ENCODE data around the gene ZNF296. TPM values are rescaled to one million over a fixed set of nuclear protein-coding genes. Genes with fewer than 3 reads are reported as not detected.

The ZNF296 gene
- total and polyA plus RNA-seq, 2 experiments from 2014 or later: 13.4 to 16.5 TPM

- no peak for TF ChIP-seq ETS1 (IDR thresholded peaks at IDR 0.05)
- TF ChIP-seq NANOG (IDR thresholded peaks at IDR 0.05; ENCODE audit: borderline replicate concordance): no peak
- no peak for TF ChIP-seq STAT1 (IDR thresholded peaks at IDR 0.05; ENCODE audit: unreplicated experiment)
- no peak for TF ChIP-seq EZH2 (IDR thresholded peaks at IDR 0.05; ENCODE audit: low read depth, unreplicated experiment)
Observed at GRCh38 chr19:45104658-45105349, 28.5 kb upstream of the ZNF296 start (continued).

- H3K27ac ChIP-seq (ENCODE audit: low read depth): no peak overlapping the region
- no peaks in the 10 kb centered on the region for H3K9me2 ChIP-seq (ENCODE audit: insufficient read depth)
- Mint-ChIP-seq H3K4me1 (peaks cover 52% of the 10 kb centered on the region), H3K36me3 (ENCODE audit: low read depth) (peaks cover 4% of the 10 kb centered on the region; the same call in 2 of the 3 replicates), H3K4me3 (no peak overlapping the region; the same call in 2 of the 3 replicates), H3K27me3 (ENCODE audit: insufficient read depth, low read depth, poor library complexity) (peaks cover 2% of the 10 kb centered on the region), H3K9me3 (no peaks in the 10 kb centered on the region), H3K27ac (no peak overlapping the region; the same call in 1 of the 2 replicates)
- H3K4me2 ChIP-seq: no peak overlapping the region
- no peaks in the 10 kb centered on the region for H3F3A ChIP-seq (replicated peaks; ENCODE audit: low read depth)
- DNase-seq (ENCODE audit: low spot score): no peak
- no peak overlapping the region for H2AFZ ChIP-seq
- peaks cover 12% of the 10 kb centered on the region; the same call in 1 of the 2 replicates for H3K4me1 ChIP-seq (ENCODE audit: insufficient read depth)
- H4K20me1 ChIP-seq (replicated peaks; ENCODE audit: insufficient read depth): peaks cover 57% of the 10 kb centered on the region
- peaks cover 95% of the 10 kb centered on the region for H3K79me2 ChIP-seq (replicated peaks; ENCODE audit: insufficient read depth)
- H3K36me3 ChIP-seq (ENCODE audit: insufficient read depth): no peaks in the 10 kb centered on the region
- no peak overlapping the region for H3K4me3 ChIP-seq
- no peaks in the 10 kb centered on the region for H3K27me3 ChIP-seq (ENCODE audit: insufficient read depth)
- ATAC-seq: peak; percentile 28
- TF ChIP-seq EZH2phosphoT487 (IDR thresholded peaks at IDR 0.05; ENCODE audit: unreplicated experiment) (no peak), ETS1 (IDR thresholded peaks at IDR 0.05) (no peak), STAT1 (IDR thresholded peaks at IDR 0.05; ENCODE audit: unreplicated experiment) (no peak), ZNF114 (CRISPR knock-in tag; IDR thresholded peaks at IDR 0.05) (no peak), REST (IDR thresholded peaks at IDR 0.05; ENCODE audit: unreplicated experiment) (no peak), ZNF462 (CRISPR knock-in tag; IDR thresholded peaks at IDR 0.05) (no peak)
Observed at GRCh38 chr19:45103508-45104319, 27.4 kb upstream of the ZNF296 start.

All from GM23338 (cell line).